ENCODE data around the gene PRAME.

- no peak for TF ChIP-seq SCRT2 (tag by site-specific recombination; IDR thresholded peaks at IDR 0.05)
- no peak for TF ChIP-seq CTCF (tag by site-specific recombination; IDR thresholded peaks at IDR 0.05)
- TF ChIP-seq GLIS1 (tag by site-specific recombination; IDR thresholded peaks at IDR 0.05), result no peak
- no peak for TF ChIP-seq HOXD13 (CRISPR knock-in tag; IDR thresholded peaks at IDR 0.05; ENCODE audit: borderline replicate concordance)
- TF ChIP-seq TCF7L2 (IDR thresholded peaks at IDR 0.05; ENCODE audit: borderline replicate concordance, low read depth, low read length), result no peak
- TF ChIP-seq ZNF292 (tag by site-specific recombination; IDR thresholded peaks at IDR 0.05; ENCODE audit: borderline replicate concordance, low read depth), result no peak
- TF ChIP-seq ZNF677 (tag by site-specific recombination; IDR thresholded peaks at IDR 0.05), result no peak
- TF ChIP-seq ZNF302 (tag by site-specific recombination; IDR thresholded peaks at IDR 0.05; ENCODE audit: low read depth), result no peak
Measured at GRCh38 chr22:22556995-22557925, 1.8 kb downstream of the PRAME start.
